ENCODE results near the gene SARM1.

The SARM1 gene

GRCh38 chr17:28366605-28367004 lies 4.9 kb upstream of the SARM1 start:
- intact Hi-C loops (cut with DNase I): no loop called here
- DNase-seq: no peak

GRCh38 chr17:28367641-28368305 lies 3.7 kb upstream of the SARM1 start:
- DNase-seq: peak in 2 of 10 donors; percentile 49 to 50
- intact Hi-C loops (cut with DNase I): no loop called here

- DNase-seq: peak in 1 of 10 donors; percentile 81
- intact Hi-C loops (cut with DNase I): no loop called here
These were observed 3.1 kb upstream of the SARM1 start for GRCh38 chr17:28368306-28368831.

- peak in 1 of 10 donors; percentile 44 for DNase-seq
- intact Hi-C loops (cut with DNase I): no loop called here
These were observed 2.4 kb upstream of the SARM1 start for GRCh38 chr17:28368915-28369683.

GRCh38 chr17:28369684-28370034 lies 1.8 kb upstream of the SARM1 start:
- intact Hi-C loops (cut with DNase I): no loop called here
- DNase-seq: peak in 1 of 10 donors; percentile 48

GRCh38 chr17:28370035-28370743 lies 1.3 kb upstream of the SARM1 start, which contains the start of gene VTN:
TSS of gene VTN (minus strand) at chr17:28370307. CDS start at chr17:28370203, 104 bp downstream.
- intact Hi-C loops (cut with DNase I): no loop called here
- DNase-seq: peak in 3 of 10 donors; percentile 52 to 81 (median 69)

GRCh38 chr17:28370744-28371103 lies 770 bp upstream of the SARM1 start:
- DNase-seq: no peak
- intact Hi-C loops (cut with DNase I): no loop called here

GRCh38 chr17:28372203-28372944 lies 880 bp downstream of the SARM1 start:
- DNase-seq: peak in 8 of 10 donors; percentile 27 to 93 (median 42)
- intact Hi-C loops (cut with DNase I): no loop called here

GRCh38 chr17:28372945-28373274 lies 1.4 kb downstream of the SARM1 start:
- intact Hi-C loops (cut with DNase I): no loop called here
- DNase-seq: peak in 2 of 10 donors; percentile 56 to 62

- intact Hi-C loops (cut with DNase I): no loop called here
- peak in 1 of 10 donors; percentile 69 for DNase-seq
These were observed 8.6 kb downstream of the SARM1 start for GRCh38 chr17:28379814-28380801.

- intact Hi-C loops (cut with DNase I): no loop called here
- peak in 7 of 10 donors; percentile 36 to 92 (median 65) for DNase-seq
These were observed 9.8 kb downstream of the SARM1 start for GRCh38 chr17:28381141-28381825.

- intact Hi-C loops (cut with DNase I): no loop called here
These were observed 13.0 kb downstream of the SARM1 start for GRCh38 chr17:28384281-28385036.

GRCh38 chr17:28385037-28385400 lies 13.5 kb downstream of the SARM1 start:
- intact Hi-C loops (cut with DNase I): no loop called here
- no peak for DNase-seq

More at GRCh38 chr17:28384281-28385036, 13.0 kb downstream of the SARM1 start:
- peak in 5 of 10 donors; percentile 30 to 79 (median 49) for DNase-seq

GRCh38 chr17:28385406-28385805 lies 13.9 kb downstream of the SARM1 start:
- DNase-seq: peak in 1 of 10 donors; percentile 58
- intact Hi-C loops (cut with DNase I): no loop called here

GRCh38 chr17:28386391-28386790 lies 14.9 kb downstream of the SARM1 start:
- intact Hi-C loops (cut with DNase I): no loop called here
- no peak for DNase-seq

GRCh38 chr17:28388106-28388505 lies 16.6 kb downstream of the SARM1 start:
- DNase-seq: no peak
- intact Hi-C loops (cut with DNase I): no loop called here

GRCh38 chr17:28390141-28390540 lies 18.6 kb downstream of the SARM1 start:
- intact Hi-C loops (cut with DNase I): no loop called here
- no peak for DNase-seq

GRCh38 chr17:28390563-28390962 lies 19.1 kb downstream of the SARM1 start:
- no peak for DNase-seq
- intact Hi-C loops (cut with DNase I): no loop called here
